Stimulated activated CD8-positive, alpha-beta memory T cell treated with anti-CD3 and anti-CD28 coated beads, Interleukin-15, amount 100 ng/mL, for 48 hours (primary cell): ENCODE measurements around the gene WBP2NL.
A peak's percentile ranks its signal among the peaks of the same experiment; 100 is the strongest.
"Not testable (repeated sequence)": the region's sequence is repeated elsewhere in the genome, so short reads cannot be mapped to it uniquely, and the experiment has no call there.

Experiments used
- DNase-seq, 2 donors: peaks; one replicate each; pipeline ENCODE4 v3.0.0-alpha.2; 2020; ENCODE audit warnings: low read depth in 2 of 2

The WBP2NL gene

GRCh38 chr22:42033263-42034181, 34.9 kb downstream of the WBP2NL start:
- no peak for DNase-seq

DNA sequence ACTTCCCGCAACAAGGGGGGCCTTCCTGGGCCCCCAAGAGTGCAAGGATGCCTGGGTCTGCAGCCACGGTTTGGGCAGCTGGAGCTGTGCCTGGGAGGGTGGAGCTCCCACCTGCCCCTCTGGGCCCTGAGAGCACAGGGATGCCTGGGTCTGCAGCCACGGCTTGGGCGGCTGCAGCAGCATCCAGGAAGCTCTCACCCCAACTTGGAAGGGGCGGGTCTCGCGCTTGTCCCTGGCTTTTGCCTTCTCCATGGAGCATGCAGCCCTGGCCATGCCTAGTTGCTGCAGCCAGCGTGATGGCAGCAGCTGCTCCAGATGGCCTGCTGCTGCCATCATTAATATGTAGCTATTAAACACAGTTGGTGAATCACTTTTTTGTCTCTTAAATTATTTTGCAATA, 36.7 kb downstream of the WBP2NL start:
- no peak for DNase-seq

- no peak for DNase-seq
Observed at GRCh38 chr22:42039271-42039670, 40.7 kb downstream of the WBP2NL start.

- DNase-seq: no peak
Observed at GRCh38 chr22:42041784-42042183, 43.2 kb downstream of the WBP2NL start.

GRCh38 chr22:42050641-42051180, 52.1 kb downstream of the WBP2NL start:
- DNase-seq: no peak

DNA sequence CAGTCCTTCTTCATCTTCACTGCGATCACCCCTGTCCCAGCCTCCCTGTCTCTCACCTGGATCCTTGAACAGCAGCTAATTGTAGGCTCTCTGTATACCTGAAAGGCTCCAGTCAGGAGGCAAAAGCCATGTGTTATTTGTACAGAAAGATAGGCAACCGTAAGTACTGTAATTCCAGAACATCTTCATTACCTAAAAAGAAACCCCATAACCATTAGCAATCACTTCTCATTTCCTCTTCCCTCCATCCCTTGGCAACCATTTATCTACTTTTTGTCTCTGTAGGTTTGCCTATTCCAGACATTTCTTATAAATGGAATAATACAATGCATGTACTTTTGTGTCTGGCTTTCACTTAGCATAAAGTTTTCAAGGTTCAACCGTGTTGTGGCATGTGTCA, 54.2 kb downstream of the WBP2NL start:
- no peak for DNase-seq

GRCh38 chr22:42056757-42057511, 58.3 kb downstream of the WBP2NL start:
- DNase-seq: no peak

DNA sequence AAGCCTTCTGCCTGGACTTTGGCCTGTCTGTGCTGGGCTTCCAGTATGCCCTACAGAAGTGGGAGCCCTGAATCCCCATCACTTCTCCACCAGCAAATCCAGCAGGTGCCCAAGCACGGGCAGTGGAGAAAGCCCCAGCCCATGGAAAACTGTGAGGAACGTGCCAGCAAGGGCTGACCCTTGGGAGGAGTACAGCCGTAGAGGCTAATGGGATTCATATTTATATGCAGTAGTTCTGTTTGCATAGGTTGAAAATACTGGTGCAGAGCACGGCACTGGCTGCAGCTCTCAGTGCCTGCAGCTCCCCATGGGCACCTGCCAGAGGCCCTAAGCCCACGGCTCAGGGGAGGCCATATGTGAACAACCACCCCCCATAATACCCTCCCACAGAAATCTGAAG, 61.9 kb downstream of the WBP2NL start:
- no peak for DNase-seq

GRCh38 chr22:42061041-42061440, 62.5 kb downstream of the WBP2NL start:
- DNase-seq: no peak

DNA sequence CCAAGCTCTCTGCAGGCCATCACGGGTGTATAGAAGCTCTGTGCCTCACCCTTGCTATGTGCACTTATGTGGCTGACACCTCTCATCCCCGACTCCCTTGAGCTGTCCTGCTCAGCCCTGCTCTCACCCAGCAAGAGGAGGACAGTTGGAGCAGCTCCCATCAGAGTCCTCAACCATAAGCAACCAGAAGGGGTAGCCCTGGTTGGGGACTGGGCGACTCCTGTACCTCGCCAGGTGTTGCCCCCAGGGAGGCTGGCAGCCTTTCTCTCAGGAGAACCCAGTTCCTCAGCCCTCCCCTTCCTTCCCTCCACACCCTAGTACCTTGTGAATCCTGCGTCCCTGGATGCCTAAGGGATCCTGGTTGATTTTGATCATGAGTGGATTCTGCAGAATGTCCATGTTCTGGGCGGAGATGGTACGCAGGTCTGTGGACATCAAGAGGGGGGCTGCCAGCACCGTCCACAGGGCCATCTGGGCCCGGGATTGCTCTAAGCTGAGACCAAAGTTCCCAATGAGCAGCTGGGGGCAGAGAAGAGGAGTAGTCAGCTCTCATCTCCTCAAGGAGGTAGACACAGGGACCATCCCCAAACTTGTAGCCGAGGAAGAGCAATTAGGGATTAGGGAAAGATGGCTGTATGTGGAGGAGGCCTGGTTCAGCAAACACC, 64.0 kb downstream of the WBP2NL start:
- DNase-seq: no peak

GRCh38 chr22:42064629-42065028, 66.0 kb downstream of the WBP2NL start:
- no peak for DNase-seq

DNA sequence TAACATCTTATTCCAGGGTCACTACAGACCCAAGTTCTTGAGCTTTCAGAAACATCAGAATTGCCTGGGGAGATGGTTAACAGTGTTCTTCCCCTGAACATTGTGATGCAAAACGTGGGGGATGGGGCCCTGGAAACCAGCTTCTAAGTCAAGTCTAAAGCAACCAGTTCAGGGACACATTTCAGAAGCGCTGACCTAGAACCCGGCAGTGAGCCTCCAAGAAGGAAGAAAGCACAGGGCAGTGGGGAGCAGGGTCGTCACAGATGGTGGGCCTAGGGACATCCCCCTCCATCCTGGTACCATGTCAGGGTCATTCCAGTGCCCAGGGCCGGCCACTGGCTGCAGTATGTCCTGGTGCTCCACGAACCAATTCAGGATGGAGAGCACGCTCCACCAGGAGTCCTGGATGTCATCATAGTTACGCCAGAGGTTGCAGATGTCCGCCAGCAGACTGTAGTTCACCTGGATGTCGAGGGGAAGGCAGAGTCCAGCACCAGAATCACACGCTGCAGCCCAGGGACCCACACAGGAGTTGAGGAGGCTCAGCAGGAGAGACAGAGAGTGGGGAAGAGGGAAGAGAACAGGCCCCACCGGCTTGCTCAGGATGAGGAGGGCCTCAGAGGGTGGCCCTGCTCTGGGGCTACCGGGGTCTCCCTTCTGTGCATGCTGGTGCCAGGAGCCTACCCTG, 67.0 kb downstream of the WBP2NL start:
- DNase-seq: no peak

- DNase-seq: no peak
Observed at GRCh38 chr22:42066126-42066761, 67.7 kb downstream of the WBP2NL start.

DNA sequence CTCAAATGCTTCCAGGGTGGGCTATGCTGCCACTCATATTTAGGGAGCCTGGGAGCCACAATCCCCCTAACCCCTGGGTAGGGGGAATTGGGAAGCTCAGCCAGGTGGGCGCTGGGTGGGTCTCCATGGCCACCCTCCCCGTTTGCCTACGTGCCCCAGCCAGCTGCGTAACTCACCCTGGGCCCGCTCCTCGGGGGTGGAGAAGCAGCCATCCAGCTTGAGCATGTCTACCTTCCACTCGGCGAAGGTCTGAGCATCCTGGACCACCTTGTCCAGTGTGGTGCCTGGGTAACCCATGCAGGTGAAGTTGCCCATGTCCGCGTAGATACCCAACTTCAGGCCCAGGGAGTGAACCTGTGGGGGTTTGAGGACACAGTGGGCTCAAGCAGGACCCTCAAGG, 68.3 kb downstream of the WBP2NL start:
- DNase-seq: no peak

GRCh38 chr22:42067671-42068251, 69.2 kb downstream of the WBP2NL start:
- no peak for DNase-seq

DNA sequence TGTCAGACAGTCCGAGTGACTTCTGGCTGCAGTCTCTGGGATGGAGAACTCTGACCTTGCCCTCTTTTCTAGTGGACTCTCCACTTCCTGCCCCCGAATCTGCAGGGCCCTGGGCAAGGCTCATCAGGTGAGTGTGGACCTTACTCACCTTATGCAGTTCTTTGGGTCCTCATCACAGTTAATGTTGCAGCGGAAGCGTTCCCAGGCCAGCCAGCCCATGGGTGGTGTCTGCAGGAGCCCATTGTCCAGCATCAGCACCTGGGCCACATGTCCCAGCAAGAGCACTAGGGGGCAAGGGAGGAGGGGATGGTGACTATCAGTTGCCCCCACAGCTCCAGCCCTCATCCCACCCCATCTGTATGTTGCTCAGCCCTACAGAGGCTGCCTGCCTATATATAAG, 69.7 kb downstream of the WBP2NL start:
- no peak for DNase-seq

- no peak for DNase-seq
Observed at GRCh38 chr22:42069801-42070516, 71.4 kb downstream of the WBP2NL start.

- peak; percentile 86 to 91 for DNase-seq
Observed at GRCh38 chr22:42070517-42071422, 72.2 kb downstream of the WBP2NL start, which contains the start of gene NAGA. Gene NAGA, minus strand, starts transcription at chr22:42070812. Its CDS starts 515 bp downstream, at chr22:42070297.

GRCh38 chr22:42071508-42071907, 72.9 kb downstream of the WBP2NL start:
- not testable (repeated sequence) for DNase-seq
